Body of pancreas (tissue), 4 donors: ENCODE results near the gene GPR3.

Source experiments
- POLR2A ChIP-seq, 3 donors: fragments of 450-650 bp; IDR thresholded peaks; one replicate each; pipeline ENCODE4 v1.6.1; 2016; ENCODE audit warnings: antibody characterized with exemption in 3 of 3, mild to moderate bottlenecking in 2 of 3
- TF ChIP-seq, protein P1 (sequence below), 7 experiments: fragments of 450-650 bp in 4 of 7; fragments of 200-600 bp in 3 of 7; sonication (generic) in 3 of 7; IDR thresholded peaks; one replicate each; pipeline ENCODE4 v1.5.1; 2016 to 2019; ENCODE audit warnings: antibody characterized with exemption in 7 of 7

DNA sequence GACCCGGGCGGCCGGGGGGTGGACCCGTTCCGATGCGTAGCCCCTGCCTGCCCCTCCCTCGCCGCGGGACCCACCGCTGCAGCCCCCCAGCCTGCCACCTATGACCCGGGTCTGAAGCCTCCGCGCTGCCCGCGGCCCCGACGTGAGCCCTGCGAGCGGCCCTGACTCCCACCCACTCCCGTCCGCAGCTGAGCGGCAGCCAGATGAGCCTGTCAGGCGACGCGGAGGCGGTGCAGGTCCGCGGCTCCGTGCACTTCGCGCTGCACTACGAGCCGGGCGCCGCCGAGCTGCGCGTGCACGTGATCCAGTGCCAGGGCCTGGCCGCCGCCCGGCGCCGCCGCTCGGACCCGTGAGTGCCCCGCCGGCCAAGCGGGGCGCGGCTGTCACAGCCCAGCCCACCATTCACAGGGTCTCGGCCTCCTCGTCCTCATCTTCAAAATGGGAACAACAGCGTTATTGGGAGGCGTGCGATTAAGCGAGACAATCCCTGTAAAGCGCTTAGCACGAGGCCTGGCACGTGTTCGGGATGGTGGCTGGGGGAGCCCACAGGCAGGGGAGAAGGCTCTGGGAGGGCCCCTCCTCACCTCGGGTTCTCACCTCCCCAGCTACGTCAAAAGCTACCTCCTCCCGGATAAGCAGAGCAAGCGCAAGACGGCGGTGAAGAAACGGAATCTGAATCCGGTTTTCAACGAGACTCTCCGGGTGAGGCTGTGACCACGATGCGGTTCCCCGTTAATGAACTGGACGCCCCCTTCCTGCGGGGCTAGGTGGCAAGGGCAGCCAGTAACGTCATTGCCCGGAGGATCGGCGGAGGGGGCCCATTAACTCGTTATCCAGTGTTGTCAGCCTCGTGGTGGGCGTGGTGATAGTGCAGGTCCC lies 42.4 kb upstream of the GPR3 start:
- no peak for TF ChIP-seq POLR2A (IDR thresholded peaks at IDR 0.05)
- TF ChIP-seq, protein P1, sequence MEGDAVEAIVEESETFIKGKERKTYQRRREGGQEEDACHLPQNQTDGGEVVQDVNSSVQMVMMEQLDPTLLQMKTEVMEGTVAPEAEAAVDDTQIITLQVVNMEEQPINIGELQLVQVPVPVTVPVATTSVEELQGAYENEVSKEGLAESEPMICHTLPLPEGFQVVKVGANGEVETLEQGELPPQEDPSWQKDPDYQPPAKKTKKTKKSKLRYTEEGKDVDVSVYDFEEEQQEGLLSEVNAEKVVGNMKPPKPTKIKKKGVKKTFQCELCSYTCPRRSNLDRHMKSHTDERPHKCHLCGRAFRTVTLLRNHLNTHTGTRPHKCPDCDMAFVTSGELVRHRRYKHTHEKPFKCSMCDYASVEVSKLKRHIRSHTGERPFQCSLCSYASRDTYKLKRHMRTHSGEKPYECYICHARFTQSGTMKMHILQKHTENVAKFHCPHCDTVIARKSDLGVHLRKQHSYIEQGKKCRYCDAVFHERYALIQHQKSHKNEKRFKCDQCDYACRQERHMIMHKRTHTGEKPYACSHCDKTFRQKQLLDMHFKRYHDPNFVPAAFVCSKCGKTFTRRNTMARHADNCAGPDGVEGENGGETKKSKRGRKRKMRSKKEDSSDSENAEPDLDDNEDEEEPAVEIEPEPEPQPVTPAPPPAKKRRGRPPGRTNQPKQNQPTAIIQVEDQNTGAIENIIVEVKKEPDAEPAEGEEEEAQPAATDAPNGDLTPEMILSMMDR (IDR thresholded peaks at IDR 0.05): no peak
